ENCODE results near the gene UQCRHL. TPM values are rescaled to one million over a fixed set of nuclear protein-coding genes. Genes with fewer than 3 reads are reported as not detected.

Gene UQCRHL
- total and polyA plus RNA-seq, 2 of the 4 experiments (the other 2 are of a cell fraction): 1.4 to 2.4 TPM

DNA sequence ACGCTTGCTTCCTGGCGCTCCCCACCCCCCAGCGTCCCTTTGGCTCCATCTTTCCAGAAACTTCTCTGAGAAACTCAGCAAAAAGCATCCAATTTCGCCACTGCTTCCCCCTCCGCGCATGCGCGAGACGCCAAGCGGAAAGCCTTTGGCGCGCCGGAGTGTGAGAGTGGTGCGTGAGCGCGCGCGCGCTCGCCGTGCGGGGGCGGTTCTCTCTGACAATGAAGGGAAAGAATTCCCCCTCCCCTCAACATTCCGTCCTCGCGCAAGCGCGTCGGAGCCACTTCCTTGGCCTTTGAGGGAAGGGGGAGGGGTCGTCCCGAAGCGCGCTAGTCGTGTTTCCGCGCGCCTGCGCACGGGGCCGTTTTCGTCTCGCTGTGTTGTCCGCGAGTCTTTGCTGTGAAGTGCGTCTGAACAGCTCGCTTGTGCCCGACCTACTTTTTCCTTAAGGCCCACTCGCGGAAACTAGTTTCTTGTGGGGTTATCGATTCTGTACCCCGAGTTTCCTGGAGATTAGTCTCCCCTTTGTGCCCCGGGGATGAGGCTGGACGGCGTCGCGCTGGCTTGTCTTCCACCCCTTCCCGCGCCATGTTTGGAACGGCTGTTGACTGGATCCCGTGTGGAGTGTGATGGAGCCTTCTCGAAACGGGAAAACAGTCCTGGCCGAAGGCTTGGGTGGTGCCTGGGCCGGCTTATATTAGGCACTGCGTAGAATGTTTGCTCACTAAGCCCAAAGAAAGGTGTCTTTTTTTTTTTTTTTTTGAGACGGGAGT lies 28.5 kb upstream of the UQCRHL start:
- ATAC-seq (ENCODE audit: low read depth) (peak; percentile 82), DNase-seq (peak; percentile 99)
- Histone ChIP-seq H3K9ac (ENCODE audit: low read depth, low read length) (peak overlapping the region; percentile 77), H3K9me1 (ENCODE audit: insufficient read depth, low read length) (no peaks in the 10 kb centered on the region), H3K4me2 (ENCODE audit: low read depth, low read length) (peak overlapping the region; percentile 70), H3K27ac (ENCODE audit: insufficient read depth, low read length) (peak overlapping the region; percentile 85), H4K91ac (ENCODE audit: insufficient read depth, low read depth, low read length) (peak overlapping the region; percentile 91), H3K18ac (ENCODE audit: low read depth, low read length) (peak overlapping the region; percentile 71), H3K27me3 (ENCODE audit: control insufficient read depth, insufficient read depth, low read length) (no peaks in the 10 kb centered on the region), H2AK5ac (ENCODE audit: low read depth, low read length) (peak overlapping the region; percentile 76), H2BK20ac (ENCODE audit: low read depth, low read length) (peak overlapping the region; percentile 0; the same call in 1 of the 2 replicates), H3K23ac (ENCODE audit: low read depth, low read length) (peak overlapping the region; percentile 88), H3K4me1 (ENCODE audit: control insufficient read depth, insufficient read depth, low read length) (peaks cover 2% of the 10 kb centered on the region; the same call in 1 of the 2 replicates), H3K36me3 (ENCODE audit: control insufficient read depth, insufficient read depth, low read length) (no peaks in the 10 kb centered on the region), H2AK9ac (replicated peaks; ENCODE audit: low read depth, low read length, poor library complexity) (peak overlapping the region; percentile 99), H4K5ac (ENCODE audit: low read depth, low read length) (peak overlapping the region; percentile 70), H3K9me3 (ENCODE audit: control insufficient read depth, insufficient read depth, low read length) (no peaks in the 10 kb centered on the region), H4K20me1 (ENCODE audit: insufficient read depth, low read length) (no peaks in the 10 kb centered on the region), H3K4me3 (ENCODE audit: insufficient read depth, low read depth, low read length) (peak overlapping the region; percentile 68), H3K4ac (ENCODE audit: low read depth, low read length) (peak overlapping the region; percentile 90), H2BK5ac (ENCODE audit: low read depth, low read length, poor library complexity, severe bottlenecking) (peak overlapping the region; percentile 91), H2BK120ac (ENCODE audit: low read depth, low read length) (peak overlapping the region; percentile 69), H2BK15ac (ENCODE audit: low read depth, low read length) (peak overlapping the region; percentile 57; the same call in 1 of the 3 replicates), H2AFZ (replicated peaks; ENCODE audit: low read length, poor library complexity) (peak overlapping the region; percentile 98), H3K56ac (ENCODE audit: extremely low read depth, insufficient read depth, low read length) (peak overlapping the region; percentile 93), H3K14ac (replicated peaks; ENCODE audit: low read depth, low read length) (peak overlapping the region; percentile 93), H4K8ac (ENCODE audit: low read depth in 2 of 2, low read length in 2 of 2) (peak overlapping the region; percentile 88 to 97), H3K79me1 (ENCODE audit: low read depth in 1 of 2, low read length in 2 of 2) (peaks cover 5 to 24% of the 10 kb centered on the region in 2 experiments; a peak in 3 of 4 replicates)
- dilution Hi-C loops (cut with HindIII; ENCODE audit: low sequenced_read_pairs, unreplicated experiment): no loop called here
- in situ Hi-C loops (cut with MboI; ENCODE audit: low sequenced_read_pairs): no loop called here
- BruUV-seq (replicated peaks): no TSS peak
- intact Hi-C loops (cut with micrococcal nuclease): loop anchor here (1.0 to 2.0 kb wide), 2 partner anchors 13 to 37 kb away; no protein-coding TSS in a partner anchor
- WGBS, 2 experiments (ENCODE audit: extremely low coverage in 2 of 2, insufficient read length in 1 of 2): 17% methylated on average over 16 of the region's 66 CpGs; no CpG with 5 or more reads in 1 of the 2 experiments
- CTCF ChIA-PET: no interaction called here
- POLR2A ChIA-PET (ENCODE audit: unreplicated experiment): no interaction called here
- no peak for TF ChIP-seq CHD1 (IDR thresholded peaks at IDR 0.05; ENCODE audit: low read depth, low read length)
- TF ChIP-seq, protein P1, sequence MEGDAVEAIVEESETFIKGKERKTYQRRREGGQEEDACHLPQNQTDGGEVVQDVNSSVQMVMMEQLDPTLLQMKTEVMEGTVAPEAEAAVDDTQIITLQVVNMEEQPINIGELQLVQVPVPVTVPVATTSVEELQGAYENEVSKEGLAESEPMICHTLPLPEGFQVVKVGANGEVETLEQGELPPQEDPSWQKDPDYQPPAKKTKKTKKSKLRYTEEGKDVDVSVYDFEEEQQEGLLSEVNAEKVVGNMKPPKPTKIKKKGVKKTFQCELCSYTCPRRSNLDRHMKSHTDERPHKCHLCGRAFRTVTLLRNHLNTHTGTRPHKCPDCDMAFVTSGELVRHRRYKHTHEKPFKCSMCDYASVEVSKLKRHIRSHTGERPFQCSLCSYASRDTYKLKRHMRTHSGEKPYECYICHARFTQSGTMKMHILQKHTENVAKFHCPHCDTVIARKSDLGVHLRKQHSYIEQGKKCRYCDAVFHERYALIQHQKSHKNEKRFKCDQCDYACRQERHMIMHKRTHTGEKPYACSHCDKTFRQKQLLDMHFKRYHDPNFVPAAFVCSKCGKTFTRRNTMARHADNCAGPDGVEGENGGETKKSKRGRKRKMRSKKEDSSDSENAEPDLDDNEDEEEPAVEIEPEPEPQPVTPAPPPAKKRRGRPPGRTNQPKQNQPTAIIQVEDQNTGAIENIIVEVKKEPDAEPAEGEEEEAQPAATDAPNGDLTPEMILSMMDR (conservative IDR thresholded peaks at IDR 0.05; ENCODE audit: low read depth, low read length): no peak
- TF ChIP-seq NFE2L2 (IDR thresholded peaks at IDR 0.05; ENCODE audit: low read depth, low read length): no peak
- TF ChIP-seq, protein P2, sequence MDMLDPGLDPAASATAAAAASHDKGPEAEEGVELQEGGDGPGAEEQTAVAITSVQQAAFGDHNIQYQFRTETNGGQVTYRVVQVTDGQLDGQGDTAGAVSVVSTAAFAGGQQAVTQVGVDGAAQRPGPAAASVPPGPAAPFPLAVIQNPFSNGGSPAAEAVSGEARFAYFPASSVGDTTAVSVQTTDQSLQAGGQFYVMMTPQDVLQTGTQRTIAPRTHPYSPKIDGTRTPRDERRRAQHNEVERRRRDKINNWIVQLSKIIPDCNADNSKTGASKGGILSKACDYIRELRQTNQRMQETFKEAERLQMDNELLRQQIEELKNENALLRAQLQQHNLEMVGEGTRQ (IDR thresholded peaks at IDR 0.05; ENCODE audit: low read depth, low read length): no peak
- TF ChIP-seq MXI1 (IDR thresholded peaks at IDR 0.05; ENCODE audit: borderline replicate concordance, low read depth, low read length): no peak
- peak; percentile 63 for TF ChIP-seq BHLHE40 (IDR thresholded peaks at IDR 0.05; ENCODE audit: low read depth, low read length)
- TF ChIP-seq, protein P3, sequence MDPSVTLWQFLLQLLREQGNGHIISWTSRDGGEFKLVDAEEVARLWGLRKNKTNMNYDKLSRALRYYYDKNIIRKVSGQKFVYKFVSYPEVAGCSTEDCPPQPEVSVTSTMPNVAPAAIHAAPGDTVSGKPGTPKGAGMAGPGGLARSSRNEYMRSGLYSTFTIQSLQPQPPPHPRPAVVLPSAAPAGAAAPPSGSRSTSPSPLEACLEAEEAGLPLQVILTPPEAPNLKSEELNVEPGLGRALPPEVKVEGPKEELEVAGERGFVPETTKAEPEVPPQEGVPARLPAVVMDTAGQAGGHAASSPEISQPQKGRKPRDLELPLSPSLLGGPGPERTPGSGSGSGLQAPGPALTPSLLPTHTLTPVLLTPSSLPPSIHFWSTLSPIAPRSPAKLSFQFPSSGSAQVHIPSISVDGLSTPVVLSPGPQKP (IDR thresholded peaks at IDR 0.05; ENCODE audit: borderline replicate concordance, low read depth, low read length): no peak
- no peak for TF ChIP-seq RAD21 (IDR thresholded peaks at IDR 0.05; ENCODE audit: low read length)
- TF ChIP-seq MAZ (IDR thresholded peaks at IDR 0.05; ENCODE audit: borderline replicate concordance, low read depth, low read length): peak; percentile 97; the same call in 1 of the 2 replicates
- TF ChIP-seq RFX5 (IDR thresholded peaks at IDR 0.05; ENCODE audit: low read depth, low read length): no peak
- TF ChIP-seq RCOR1 (IDR thresholded peaks at IDR 0.05; ENCODE audit: insufficient replicate concordance, low read length): peak; percentile 24
- TF ChIP-seq FOS (IDR thresholded peaks at IDR 0.05; ENCODE audit: low read depth, low read length): 0 out of 2 replicates have a peak, but pooled peaks have one; percentile 12
- peak; percentile 71; the same call in 1 of the 2 replicates for TF ChIP-seq CEBPB (IDR thresholded peaks at IDR 0.05; ENCODE audit: low read depth, low read length)
- TF ChIP-seq POLR2A (IDR thresholded peaks at IDR 0.05; ENCODE audit: low read depth, low read length): peak; percentile 85

Data from IMR-90 (cell line).